Measurements from ENCODE around the gene NFASC. TPM values are rescaled to one million over a fixed set of nuclear protein-coding genes. Genes with fewer than 3 reads are reported as not detected.

Gene NFASC
- total and polyA plus RNA-seq, 2 experiments from 2014 or later, result 0.75 to 2.2 TPM

DNA sequence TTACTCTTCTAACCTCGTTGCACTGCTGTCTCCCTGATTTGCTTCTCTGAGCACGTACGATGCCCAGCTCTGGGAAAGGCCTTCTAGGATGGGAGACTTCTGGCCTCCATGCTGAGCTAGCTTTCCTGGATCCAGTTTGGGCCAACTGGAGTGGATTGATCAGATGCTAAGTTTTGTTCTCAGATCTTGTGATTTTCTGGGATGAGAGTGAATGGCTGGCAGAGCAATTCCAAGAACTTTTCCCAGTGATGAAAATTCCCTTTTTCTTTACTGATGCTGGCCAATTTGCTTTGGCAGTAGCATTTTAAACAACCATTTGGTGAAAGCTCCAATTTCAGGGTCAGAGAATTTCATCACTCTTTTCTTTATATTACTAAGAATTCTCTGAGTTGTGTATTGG, 34.9 kb upstream of the NFASC start:
- H4K20me1 ChIP-seq (ENCODE audit: insufficient read depth, poor library complexity, severe bottlenecking), result no peaks in the 10 kb centered on the region
- H3K9me2 ChIP-seq (replicated peaks; ENCODE audit: insufficient read depth), result no peaks in the 10 kb centered on the region
- no peaks in the 10 kb centered on the region for H3K79me2 ChIP-seq
- no peak overlapping the region for H3K4me2 ChIP-seq
- peaks cover 29% of the 10 kb centered on the region for H3K27me3 ChIP-seq
- no peak overlapping the region for H3K27ac ChIP-seq
- no peaks in the 10 kb centered on the region for H3K9me3 ChIP-seq (ENCODE audit: low read depth)
- DNase-seq (ENCODE audit: low spot score), result no peak
- H2AFZ ChIP-seq, result no peak overlapping the region
- WGBS (ENCODE audit: low lambda C conversion rate, missing lambda C conversion rate), result 91% methylated on average over 3 of the region's 3 CpGs
- TF ChIP-seq EZH2phosphoT487 (IDR thresholded peaks at IDR 0.05; ENCODE audit: low read depth, severe bottlenecking, unreplicated experiment), result no peak
- TF ChIP-seq EZH2 (IDR thresholded peaks at IDR 0.05; ENCODE audit: borderline replicate concordance), result no peak
- TF ChIP-seq, protein P1, sequence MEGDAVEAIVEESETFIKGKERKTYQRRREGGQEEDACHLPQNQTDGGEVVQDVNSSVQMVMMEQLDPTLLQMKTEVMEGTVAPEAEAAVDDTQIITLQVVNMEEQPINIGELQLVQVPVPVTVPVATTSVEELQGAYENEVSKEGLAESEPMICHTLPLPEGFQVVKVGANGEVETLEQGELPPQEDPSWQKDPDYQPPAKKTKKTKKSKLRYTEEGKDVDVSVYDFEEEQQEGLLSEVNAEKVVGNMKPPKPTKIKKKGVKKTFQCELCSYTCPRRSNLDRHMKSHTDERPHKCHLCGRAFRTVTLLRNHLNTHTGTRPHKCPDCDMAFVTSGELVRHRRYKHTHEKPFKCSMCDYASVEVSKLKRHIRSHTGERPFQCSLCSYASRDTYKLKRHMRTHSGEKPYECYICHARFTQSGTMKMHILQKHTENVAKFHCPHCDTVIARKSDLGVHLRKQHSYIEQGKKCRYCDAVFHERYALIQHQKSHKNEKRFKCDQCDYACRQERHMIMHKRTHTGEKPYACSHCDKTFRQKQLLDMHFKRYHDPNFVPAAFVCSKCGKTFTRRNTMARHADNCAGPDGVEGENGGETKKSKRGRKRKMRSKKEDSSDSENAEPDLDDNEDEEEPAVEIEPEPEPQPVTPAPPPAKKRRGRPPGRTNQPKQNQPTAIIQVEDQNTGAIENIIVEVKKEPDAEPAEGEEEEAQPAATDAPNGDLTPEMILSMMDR (IDR thresholded peaks at IDR 0.05; ENCODE audit: poor library complexity), result no peak
- H3K4me3 ChIP-seq, result no peak overlapping the region
- no peaks in the 10 kb centered on the region for H3K36me3 ChIP-seq (replicated peaks; ENCODE audit: insufficient read depth, low read depth)
- no peaks in the 10 kb centered on the region for H3K4me1 ChIP-seq (ENCODE audit: insufficient read depth)

DNA sequence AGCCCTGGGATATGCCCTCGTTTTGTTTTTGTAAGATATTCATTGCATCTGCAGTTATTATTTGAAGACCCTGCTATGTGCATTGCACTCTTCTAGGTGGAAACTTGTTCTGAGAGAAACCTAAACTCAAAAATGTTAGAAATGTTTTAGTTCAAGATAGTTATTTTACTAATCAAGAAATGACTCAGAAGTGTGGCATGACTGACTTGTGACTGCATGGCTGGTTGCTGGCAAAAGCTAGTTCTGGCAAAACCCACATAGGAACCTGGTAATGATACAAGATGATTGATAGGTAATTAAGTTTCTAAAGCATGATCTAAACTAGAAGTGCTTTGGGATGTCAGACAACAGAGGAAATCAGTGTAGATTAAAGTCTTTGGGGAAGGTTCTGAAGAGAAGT, 33.8 kb upstream of the NFASC start:
- Histone ChIP-seq H3K9me3 (ENCODE audit: low read depth) (no peaks in the 10 kb centered on the region), H3K9me2 (replicated peaks; ENCODE audit: insufficient read depth) (no peaks in the 10 kb centered on the region), H3K36me3 (replicated peaks; ENCODE audit: insufficient read depth, low read depth) (no peaks in the 10 kb centered on the region), H4K20me1 (ENCODE audit: insufficient read depth, poor library complexity, severe bottlenecking) (no peaks in the 10 kb centered on the region), H3K27ac (no peak overlapping the region), H3K4me3 (no peak overlapping the region), H3K4me1 (ENCODE audit: insufficient read depth) (no peaks in the 10 kb centered on the region), H3K27me3 (peaks cover 18% of the 10 kb centered on the region), H3K4me2 (no peak overlapping the region), H2AFZ (no peak overlapping the region), H3K79me2 (no peaks in the 10 kb centered on the region)
- DNase-seq (ENCODE audit: low spot score), result no peak
- TF ChIP-seq EZH2phosphoT487 (IDR thresholded peaks at IDR 0.05; ENCODE audit: low read depth, severe bottlenecking, unreplicated experiment) (no peak), EZH2 (IDR thresholded peaks at IDR 0.05; ENCODE audit: borderline replicate concordance) (no peak)
- TF ChIP-seq, protein P1 (IDR thresholded peaks at IDR 0.05; ENCODE audit: poor library complexity), result no peak
- 68% methylated on average over 1 of the region's 1 CpG for WGBS (ENCODE audit: low lambda C conversion rate, missing lambda C conversion rate)

DNA sequence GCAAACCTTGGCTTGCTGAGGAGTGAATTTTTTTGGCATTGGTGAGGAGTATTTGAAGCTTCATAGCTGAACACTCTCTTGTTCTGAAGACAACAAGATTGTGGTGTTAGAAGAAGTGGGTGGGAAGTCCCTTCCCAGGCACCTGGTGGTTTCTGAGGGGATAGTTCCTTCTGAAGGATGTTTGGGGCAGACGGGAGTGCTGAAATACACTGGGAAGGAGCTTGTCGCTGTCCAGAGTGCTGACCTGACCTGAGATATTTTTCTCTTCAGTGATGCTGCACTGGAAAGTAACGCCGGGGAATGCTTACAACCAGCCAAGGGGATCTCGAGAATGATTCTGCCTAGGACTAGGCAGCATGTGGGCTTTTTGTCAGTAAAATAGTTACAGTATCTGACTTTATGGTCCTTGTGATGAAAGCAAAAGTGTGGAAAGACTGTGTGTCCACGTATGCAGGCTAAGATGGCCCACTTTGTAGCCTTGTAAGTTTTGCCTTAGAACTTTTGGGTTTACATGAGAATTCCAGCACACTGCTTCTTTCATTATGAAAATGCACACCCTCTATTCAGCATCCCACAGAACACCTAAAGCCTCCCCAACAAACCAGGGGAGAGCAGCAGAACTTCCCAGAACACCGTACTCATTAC, 33.1 kb upstream of the NFASC start:
- no peaks in the 10 kb centered on the region for H3K36me3 ChIP-seq (replicated peaks; ENCODE audit: insufficient read depth, low read depth)
- no peak overlapping the region for H2AFZ ChIP-seq
- DNase-seq (ENCODE audit: low spot score), result peak; percentile 88
- H3K9me3 ChIP-seq (ENCODE audit: low read depth), result no peaks in the 10 kb centered on the region
- no peak for TF ChIP-seq EZH2 (IDR thresholded peaks at IDR 0.05; ENCODE audit: borderline replicate concordance)
- TF ChIP-seq, protein P1 (IDR thresholded peaks at IDR 0.05; ENCODE audit: poor library complexity), result no peak
- no peak for TF ChIP-seq EZH2phosphoT487 (IDR thresholded peaks at IDR 0.05; ENCODE audit: low read depth, severe bottlenecking, unreplicated experiment)
- no peaks in the 10 kb centered on the region for H3K79me2 ChIP-seq
- H3K4me2 ChIP-seq, result no peak overlapping the region
- no peak overlapping the region for H3K27ac ChIP-seq
- H3K4me3 ChIP-seq, result no peak overlapping the region
- no peaks in the 10 kb centered on the region for H3K9me2 ChIP-seq (replicated peaks; ENCODE audit: insufficient read depth)
- H3K27me3 ChIP-seq, result peaks cover 14% of the 10 kb centered on the region
- peaks cover 5% of the 10 kb centered on the region for H3K4me1 ChIP-seq (ENCODE audit: insufficient read depth)
- H4K20me1 ChIP-seq (ENCODE audit: insufficient read depth, poor library complexity, severe bottlenecking), result no peaks in the 10 kb centered on the region
- WGBS (ENCODE audit: low lambda C conversion rate, missing lambda C conversion rate), result 40% methylated on average over 7 of the region's 7 CpGs

All from hepatocyte (in vitro differentiated cells).